Uterus (tissue), 4 donors: Measurements from ENCODE around the gene BICRA. TPM values are rescaled to one million over a fixed set of nuclear protein-coding genes. Genes with fewer than 3 reads are reported as not detected.
"Not testable (repeated sequence)": the region's sequence is repeated elsewhere in the genome, so short reads cannot be mapped to it uniquely, and the experiment has no call there.

Experiments
- DNase-seq, 2 donors: peaks; one replicate each; pipeline ENCODE4 v3.0.0-alpha.2; 2019 to 2020
- H3K27ac ChIP-seq, 2 donors: fragments of 200-600 bp; sonication (generic); 1 replicate in 1 of 2; 2 replicates in 1 of 2; pipeline ENCODE4 v1.5.1; 2016 to 2018
- H3K27me3 ChIP-seq, 2 donors: fragments of 200-600 bp; sonication (generic); one replicate each; pipeline ENCODE4 v1.5.1; 2018 to 2019; ENCODE audit warnings: control low read depth in 1 of 2
- H3K36me3 ChIP-seq, 2 donors: fragments of 200-600 bp; sonication (generic); one replicate each; pipeline ENCODE4 v1.5.1; 2019; ENCODE audit warnings: control low read depth in 1 of 2
- H3K4me1 ChIP-seq, 2 donors: fragments of 200-600 bp; sonication (generic); one replicate each; pipeline ENCODE4 v1.5.1; 2018 to 2019; ENCODE audit warnings: control low read depth in 1 of 2
- H3K4me3 ChIP-seq, 2 donors: fragments of 200-600 bp; sonication (generic); 1 replicate in 1 of 2; 2 replicates in 1 of 2; pipeline ENCODE4 v1.5.1; 2018 to 2019; ENCODE audit warnings: mild to moderate bottlenecking in 1 of 2
- H3K9me3 ChIP-seq, 2 donors: fragments of 200-600 bp; sonication (generic); one replicate each; pipeline ENCODE4 v1.5.1; 2019; ENCODE audit warnings: control low read depth in 1 of 2
- POLR2A ChIP-seq, 2 donors: fragments of 450-650 bp; IDR thresholded peaks; one replicate each; pipeline ENCODE4 v1.6.1; 2016; ENCODE audit warnings: antibody characterized with exemption in 2 of 2, mild to moderate bottlenecking in 1 of 2, moderate library complexity in 1 of 2
- intact Hi-C: fragments of 100-400 bp; cut with DNase I; formaldehyde crosslinking; loops from one replicate; pipeline ENCODE4 v1.15.1; 2023; ENCODE audit warnings: low total_unique reads
- total RNA-seq, 4 donors: library from RNA; depleted of rRNA in 3 of 4; stranded (reverse); fragments of >200 nt in 3 of 4; gene quantifications; one replicate each; pipeline versions ENCODE4 v1.1.0 to v1.2.4, GENCODE V29; 2014 to 2023
- TF ChIP-seq, protein P1 (sequence below), 4 experiments: fragments of 200-600 bp in 2 of 4; fragments of 450-650 bp in 2 of 4; sonication (generic) in 2 of 4; IDR thresholded peaks; one replicate each; pipeline ENCODE4 v1.5.1; 2016 to 2019; ENCODE audit warnings: antibody characterized with exemption in 4 of 4, mild to moderate bottlenecking in 2 of 4, moderate library complexity in 1 of 4
- donor health status: DM: yes; HTN: yes; CAD: no.

BICRA gene
- total RNA-seq, 4 donors from 2014 or later, result 2.0 to 28.1 (median 20.5) TPM

DNA sequence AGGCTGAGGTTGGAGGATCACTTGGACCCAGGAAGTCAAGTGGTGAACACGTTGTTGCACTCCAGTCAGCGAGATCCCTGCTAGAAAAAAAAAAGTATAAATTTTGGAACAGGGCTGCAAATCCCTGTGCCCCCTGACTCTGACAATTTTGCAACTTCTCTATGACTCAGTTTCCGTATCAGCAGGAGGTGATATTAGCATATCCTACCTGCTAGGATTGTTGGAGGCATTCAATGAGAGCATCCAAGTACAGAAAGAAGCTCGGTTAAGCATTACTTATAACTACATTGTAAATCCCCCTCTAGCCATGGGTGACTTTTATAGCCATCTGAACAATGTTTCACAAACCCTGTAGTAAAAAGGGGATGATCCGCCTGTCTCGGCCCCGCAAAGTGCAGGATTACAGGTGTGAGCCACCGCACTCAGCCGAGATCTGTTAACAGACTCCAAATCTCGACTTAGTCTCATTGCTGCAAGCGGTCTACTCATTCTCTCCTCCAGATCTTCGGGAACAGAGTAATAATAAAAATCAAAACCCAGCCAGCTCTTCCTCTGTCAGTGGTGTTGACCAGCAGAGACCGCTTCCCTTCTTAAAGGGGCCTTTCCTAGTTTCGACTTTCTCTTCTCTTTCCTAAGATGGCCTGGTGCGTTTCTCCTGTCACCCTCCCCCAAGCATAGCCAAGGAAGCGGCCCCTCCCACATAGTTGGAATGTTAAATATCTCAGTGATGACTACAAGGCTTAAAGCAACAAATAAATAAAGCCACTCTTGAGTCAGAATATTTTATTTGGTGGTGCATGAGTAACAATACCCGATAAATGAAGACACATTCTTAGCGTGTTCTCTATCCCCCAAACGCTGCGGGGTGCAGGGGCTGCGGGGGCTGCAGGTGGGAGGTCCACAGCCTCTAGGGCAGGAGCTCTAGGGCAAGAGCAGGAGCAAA, 10.3 kb upstream of the BICRA start:
- H3K27ac ChIP-seq, result peak overlapping the region; percentile 82 to 94
- no peaks in the 10 kb centered on the region for H3K4me1 ChIP-seq
- intact Hi-C loops, result no loop called here
- TF ChIP-seq, protein P1, sequence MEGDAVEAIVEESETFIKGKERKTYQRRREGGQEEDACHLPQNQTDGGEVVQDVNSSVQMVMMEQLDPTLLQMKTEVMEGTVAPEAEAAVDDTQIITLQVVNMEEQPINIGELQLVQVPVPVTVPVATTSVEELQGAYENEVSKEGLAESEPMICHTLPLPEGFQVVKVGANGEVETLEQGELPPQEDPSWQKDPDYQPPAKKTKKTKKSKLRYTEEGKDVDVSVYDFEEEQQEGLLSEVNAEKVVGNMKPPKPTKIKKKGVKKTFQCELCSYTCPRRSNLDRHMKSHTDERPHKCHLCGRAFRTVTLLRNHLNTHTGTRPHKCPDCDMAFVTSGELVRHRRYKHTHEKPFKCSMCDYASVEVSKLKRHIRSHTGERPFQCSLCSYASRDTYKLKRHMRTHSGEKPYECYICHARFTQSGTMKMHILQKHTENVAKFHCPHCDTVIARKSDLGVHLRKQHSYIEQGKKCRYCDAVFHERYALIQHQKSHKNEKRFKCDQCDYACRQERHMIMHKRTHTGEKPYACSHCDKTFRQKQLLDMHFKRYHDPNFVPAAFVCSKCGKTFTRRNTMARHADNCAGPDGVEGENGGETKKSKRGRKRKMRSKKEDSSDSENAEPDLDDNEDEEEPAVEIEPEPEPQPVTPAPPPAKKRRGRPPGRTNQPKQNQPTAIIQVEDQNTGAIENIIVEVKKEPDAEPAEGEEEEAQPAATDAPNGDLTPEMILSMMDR (IDR thresholded peaks at IDR 0.05), result peak in 1 of 4 experiments; percentile 9
- TF ChIP-seq POLR2A (IDR thresholded peaks at IDR 0.05), result peak; percentile 15 to 61
- H3K9me3 ChIP-seq, result no peaks in the 10 kb centered on the region
- no peaks in the 10 kb centered on the region for H3K36me3 ChIP-seq
- no peaks in the 10 kb centered on the region for H3K27me3 ChIP-seq
- peak overlapping the region; percentile 21 to 30 for H3K4me3 ChIP-seq
- DNase-seq, result peak; percentile 75 to 87

DNA sequence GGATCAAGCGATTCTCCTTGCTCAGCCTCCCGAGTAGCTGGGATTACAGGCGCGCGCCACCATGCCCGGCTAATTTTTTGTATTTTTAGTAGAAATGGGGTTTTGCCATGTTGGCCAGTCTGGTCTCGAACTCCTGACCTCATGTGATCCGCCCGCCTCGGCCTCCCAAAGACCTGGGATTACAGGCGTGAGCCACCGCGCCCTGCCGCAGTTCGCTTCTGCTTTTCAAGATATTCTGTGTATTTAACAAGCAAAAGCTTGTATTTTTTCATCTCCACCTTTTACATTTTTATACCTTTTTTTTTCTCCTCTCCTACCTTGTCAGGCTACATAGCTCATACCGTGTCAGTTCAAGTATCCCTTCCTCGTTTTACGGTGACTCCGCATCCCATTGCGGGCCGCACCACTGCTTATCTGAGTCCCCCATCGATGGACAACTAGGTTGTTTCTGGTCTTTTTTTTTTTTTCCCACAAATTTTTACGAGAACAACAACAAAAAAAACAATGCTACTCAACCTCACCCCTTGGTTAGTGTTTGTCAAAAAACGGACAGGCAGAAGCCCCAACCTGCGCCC, 9.2 kb upstream of the BICRA start:
- intact Hi-C loops, H3K4me1 ChIP-seq, DNase-seq, H3K36me3 ChIP-seq, H3K9me3 ChIP-seq, H3K27me3 ChIP-seq: not testable (repeated sequence)
- Histone ChIP-seq H3K27ac (peak overlapping the region; percentile 82 to 94), H3K4me3 (peak overlapping the region; percentile 42 to 66)

DNA sequence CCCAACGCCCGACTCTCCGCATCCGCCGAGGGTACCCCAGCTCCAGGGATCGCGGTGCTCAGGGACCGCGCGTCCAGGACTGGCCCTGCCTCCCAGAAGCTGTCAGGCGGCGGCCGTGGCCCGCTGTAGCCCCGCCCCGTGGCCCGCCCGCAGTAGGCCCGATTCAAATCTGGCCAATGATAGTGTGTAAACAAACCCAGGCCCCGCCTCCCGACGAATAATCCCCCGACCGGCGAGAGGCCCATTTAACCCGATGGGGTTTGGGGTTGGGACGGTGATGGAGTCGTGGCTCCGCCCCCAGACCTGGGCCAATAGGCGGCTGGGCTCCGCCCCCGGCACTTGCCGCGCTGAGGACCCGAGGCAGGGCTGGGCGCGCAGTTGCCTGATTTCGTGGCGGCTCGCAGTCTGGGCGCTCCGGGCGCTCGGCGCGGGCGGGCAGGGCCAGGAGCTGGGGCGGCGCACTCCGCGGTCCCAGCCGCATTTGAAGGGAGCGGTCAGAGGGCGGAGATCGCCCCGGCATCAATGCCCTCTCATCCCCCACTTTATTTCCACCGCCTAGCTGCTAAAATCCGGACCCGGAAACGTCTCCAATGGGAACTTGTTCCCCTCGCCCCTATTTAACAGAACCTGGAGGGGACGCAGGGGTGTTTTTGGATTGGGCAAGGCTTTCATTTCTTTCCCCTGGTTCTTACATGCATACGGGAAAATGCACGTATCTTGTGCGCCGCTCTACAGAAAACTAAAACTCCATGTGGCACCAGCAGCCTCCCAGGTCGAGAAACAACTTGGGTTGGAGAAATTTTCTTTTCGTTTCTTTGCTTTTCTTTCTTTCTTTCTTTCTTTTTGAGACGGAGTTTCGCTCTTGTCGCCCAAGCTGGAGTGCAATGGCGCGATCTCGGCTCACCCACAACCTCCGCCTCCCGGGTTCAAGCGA, 8.4 kb upstream of the BICRA start:
- peak overlapping the region; percentile 51 to 66 for H3K4me3 ChIP-seq
- no peaks in the 10 kb centered on the region for H3K9me3 ChIP-seq
- intact Hi-C loops, result no loop called here
- DNase-seq, result peak; percentile 100
- no peaks in the 10 kb centered on the region for H3K36me3 ChIP-seq
- TF ChIP-seq, protein P1 (IDR thresholded peaks at IDR 0.05), result peak in 3 of 4 experiments; percentile 12 to 20 (median 12)
- peak; percentile 93 for TF ChIP-seq POLR2A (IDR thresholded peaks at IDR 0.05)
- peak overlapping the region; percentile 84 to 94 for H3K27ac ChIP-seq
- H3K27me3 ChIP-seq, result no peaks in the 10 kb centered on the region
- H3K4me1 ChIP-seq, result no peaks in the 10 kb centered on the region

DNA sequence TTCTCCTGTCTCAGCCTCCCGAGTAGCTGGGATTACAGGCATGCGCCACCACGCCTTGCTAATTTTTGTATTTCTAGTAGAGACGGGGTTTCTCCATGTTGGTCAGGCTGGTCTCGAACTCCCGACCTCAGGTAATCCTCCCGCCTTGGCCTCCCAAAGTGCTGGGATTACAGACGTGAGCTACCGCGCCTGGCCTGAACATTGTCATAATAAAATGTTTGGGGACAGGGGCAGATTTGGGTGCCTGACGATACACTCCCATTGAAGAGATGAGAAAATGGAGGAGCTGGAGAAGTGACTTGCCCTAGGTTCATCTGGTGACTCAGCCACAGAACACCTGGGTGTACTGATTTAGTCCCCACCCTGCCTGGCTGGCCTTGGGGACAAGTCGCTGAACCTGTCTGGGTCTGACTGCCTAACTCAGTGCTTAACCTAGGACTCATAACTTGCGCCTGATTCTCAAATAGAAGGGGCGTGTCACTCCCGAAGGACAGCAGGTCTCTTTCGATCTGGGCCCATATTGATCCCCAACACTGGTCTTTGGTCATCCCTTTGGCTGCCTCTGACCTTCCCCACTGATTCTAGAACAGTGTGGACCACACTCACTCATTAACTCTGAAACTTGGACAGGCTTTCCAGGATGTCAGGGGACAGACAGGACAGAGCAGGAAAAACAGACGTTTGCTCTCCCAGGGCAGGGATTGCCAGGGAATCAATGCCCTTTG, 7.6 kb upstream of the BICRA start:
- Histone ChIP-seq H3K4me3 (peak overlapping the region; percentile 51 to 66), H3K27me3 (no peaks in the 10 kb centered on the region), H3K36me3 (no peaks in the 10 kb centered on the region), H3K4me1 (no peaks in the 10 kb centered on the region), H3K27ac (peak overlapping the region; percentile 84 to 94), H3K9me3 (no peaks in the 10 kb centered on the region)
- TF ChIP-seq, protein P1 (IDR thresholded peaks at IDR 0.05), result no peak
- TF ChIP-seq POLR2A (IDR thresholded peaks at IDR 0.05), result no peak
- intact Hi-C loops, result no loop called here
- DNase-seq, result no peak
